ENCODE measurements around the gene FHL1.

Gene FHL1

DNA sequence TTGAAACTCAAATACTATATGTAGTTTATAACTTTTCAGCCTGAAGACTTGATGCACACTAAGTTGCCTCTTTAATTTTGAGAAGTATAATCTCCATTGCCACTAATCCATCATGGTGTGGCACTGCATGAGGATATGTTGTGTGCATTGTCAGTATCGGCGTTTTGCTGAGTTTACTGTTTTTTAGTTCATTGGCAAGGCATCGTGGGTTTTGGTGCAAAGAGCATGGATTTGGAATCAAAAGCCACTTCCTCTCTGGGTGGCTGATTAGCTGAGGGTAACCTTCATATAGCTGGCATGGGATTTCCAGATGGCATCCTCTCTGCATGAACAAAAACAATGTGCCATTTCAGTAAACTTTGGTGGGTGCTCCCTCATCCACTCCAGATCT lies 38.7 kb downstream of the FHL1 start:
- H3K4me3 ChIP-seq (ENCODE audit: low read length) = no peak overlapping the region
- TF ChIP-seq ZNF274 (IDR thresholded peaks at IDR 0.05; ENCODE audit: low read depth, low read length) = no peak

DNA sequence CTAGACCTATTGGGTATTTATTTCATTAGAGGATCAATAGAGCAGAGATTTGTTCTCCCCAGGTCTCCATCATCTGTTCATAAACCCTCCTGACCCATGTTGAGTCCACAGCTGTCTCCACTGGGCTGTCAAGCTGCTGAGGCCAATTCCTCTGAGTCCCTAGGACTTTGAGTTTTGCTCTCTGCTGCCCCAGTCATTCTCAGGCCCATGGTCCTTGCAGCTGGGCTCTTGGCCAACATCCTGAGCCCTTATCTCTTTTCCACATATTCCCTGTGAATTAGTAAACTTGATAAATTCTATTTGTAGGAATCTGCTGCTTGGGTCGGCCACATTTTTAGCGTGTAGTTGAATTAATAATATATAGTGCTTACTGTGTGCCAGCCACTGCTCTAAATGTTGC lies 41.9 kb downstream of the FHL1 start:
- no peak for TF ChIP-seq ZNF274 (IDR thresholded peaks at IDR 0.05; ENCODE audit: low read depth, low read length)
- H3K4me3 ChIP-seq (ENCODE audit: low read length) = no peak overlapping the region

DNA sequence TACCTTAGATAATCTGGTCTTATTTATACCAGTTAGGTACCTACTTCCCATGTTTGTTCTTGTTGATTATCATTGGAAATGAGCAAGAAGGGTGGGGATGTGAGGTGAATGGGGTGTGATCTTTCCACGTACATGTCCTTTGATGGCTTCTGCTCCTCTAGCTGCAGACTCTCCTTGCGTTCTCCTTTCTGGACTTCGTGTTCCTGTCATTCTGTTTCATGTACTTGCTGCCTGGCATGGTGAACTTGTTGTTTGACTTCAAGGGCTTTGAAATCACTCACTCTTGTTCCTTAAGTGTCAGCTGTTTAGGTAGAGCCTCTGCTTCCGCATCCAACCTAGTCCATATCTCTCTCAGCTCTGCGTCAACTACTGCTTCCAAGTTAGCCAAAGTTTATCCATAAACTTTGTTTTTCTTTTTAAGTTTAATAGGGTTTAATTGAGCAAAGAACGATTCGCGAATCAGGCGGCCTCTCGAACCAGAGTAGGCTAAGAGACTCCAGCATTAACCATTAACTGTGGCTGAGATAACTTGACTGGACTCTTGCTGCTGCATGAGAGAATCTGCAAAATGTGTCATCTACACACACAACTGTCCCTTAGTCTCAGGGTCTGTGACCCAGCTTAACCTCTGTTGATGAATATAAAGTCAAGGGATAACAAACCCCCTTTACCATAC lies 42.8 kb downstream of the FHL1 start:
- H3K4me3 ChIP-seq (ENCODE audit: low read length) = no peak overlapping the region
- no peak for TF ChIP-seq ZNF274 (IDR thresholded peaks at IDR 0.05; ENCODE audit: low read depth, low read length)

DNA sequence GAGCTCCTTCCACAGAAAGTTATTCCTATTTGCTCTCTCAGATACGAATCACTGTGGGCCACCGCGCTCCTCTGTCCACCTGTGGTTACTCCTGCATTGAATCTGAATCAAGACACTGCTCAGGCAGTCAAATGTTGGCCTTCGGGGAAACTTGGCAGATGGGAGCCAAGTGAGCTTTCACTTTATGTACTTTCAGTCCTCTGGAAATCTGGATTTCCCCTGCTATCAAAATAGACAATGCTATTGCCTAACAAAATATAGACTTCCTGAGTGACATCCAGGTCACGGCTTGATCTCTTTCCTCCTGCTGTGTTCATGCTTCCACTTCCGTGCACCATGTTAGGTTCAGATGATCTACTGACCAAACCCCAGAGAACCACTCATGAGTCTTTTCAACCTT lies 43.8 kb downstream of the FHL1 start:
- no peak for TF ChIP-seq ZNF274 (IDR thresholded peaks at IDR 0.05; ENCODE audit: low read depth, low read length)
- H3K4me3 ChIP-seq (ENCODE audit: low read length) = no peak overlapping the region

DNA sequence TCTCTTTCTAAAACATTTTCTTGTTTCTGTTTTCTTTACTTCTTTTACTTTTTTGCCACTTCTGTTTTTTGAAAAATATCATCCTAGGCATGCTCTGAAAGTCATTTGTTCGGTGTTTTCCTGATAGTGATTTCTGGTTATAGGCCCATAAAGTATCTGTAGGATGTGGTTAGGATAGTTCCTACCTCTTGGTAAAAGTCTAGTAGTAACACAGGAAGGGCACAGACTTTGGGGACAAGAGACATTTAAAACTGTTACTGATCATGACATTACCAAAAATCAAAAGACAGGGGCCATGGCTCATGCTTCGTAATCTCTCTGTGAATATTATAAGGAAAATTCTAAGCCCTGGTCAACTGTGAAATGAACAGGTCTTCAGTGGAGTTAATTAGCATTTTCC lies 44.8 kb downstream of the FHL1 start:
- H3K4me3 ChIP-seq (ENCODE audit: low read length) = no peak overlapping the region
- TF ChIP-seq ZNF274 (IDR thresholded peaks at IDR 0.05; ENCODE audit: low read depth, low read length) = no peak

DNA sequence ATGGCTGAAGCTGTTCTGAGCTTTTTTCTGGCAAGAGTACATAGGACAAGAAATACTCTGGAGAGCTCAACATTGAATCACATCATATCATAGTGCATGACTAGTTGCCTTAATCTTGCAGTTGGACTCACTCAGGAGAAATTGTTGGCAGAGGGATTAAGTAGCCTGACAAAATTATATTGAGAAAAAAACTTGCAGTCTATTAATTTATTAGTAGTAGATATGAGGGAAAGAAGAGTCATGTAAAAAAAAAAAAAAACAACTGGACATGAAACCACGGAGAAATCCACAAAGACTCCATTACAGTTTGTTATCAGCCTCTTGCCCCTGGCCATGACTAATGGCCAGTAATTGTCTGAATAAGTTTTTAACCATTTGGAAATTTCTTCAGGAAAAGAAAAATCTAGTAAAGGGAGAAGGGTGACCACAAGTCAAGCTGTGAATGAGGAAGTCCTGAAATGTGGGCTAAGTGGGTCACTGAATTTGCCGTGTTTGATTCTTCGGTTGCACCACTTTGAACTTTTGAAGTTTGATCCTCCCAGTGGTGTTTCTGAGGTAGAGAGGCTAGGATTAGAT lies 45.6 kb downstream of the FHL1 start:
- H3K4me3 ChIP-seq (ENCODE audit: low read length) = no peak overlapping the region
- no peak for TF ChIP-seq ZNF274 (IDR thresholded peaks at IDR 0.05; ENCODE audit: low read depth, low read length)

DNA sequence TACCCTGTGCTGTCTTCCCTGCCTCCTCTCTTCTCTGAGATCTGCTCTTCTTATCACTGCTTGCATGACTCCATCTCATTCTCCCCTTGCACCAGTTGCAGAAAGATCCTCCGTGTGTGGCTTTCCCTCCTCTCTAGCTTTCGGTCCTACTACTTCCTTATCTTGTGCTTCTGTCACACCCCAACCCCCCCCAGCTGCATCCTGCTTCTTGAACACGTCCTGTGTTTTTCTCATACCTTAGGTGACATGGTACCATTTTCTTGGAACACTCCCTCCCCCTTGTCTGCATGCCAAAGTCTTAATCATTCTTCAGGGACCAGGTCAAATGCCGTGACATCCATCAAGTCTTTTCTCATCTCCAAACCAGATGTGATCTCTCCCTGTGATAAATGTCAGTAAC lies 46.4 kb downstream of the FHL1 start:
- TF ChIP-seq ZNF274 (IDR thresholded peaks at IDR 0.05; ENCODE audit: low read depth, low read length) = no peak
- no peak overlapping the region; the same call in 1 of the 2 replicates for H3K4me3 ChIP-seq (ENCODE audit: low read length)

DNA sequence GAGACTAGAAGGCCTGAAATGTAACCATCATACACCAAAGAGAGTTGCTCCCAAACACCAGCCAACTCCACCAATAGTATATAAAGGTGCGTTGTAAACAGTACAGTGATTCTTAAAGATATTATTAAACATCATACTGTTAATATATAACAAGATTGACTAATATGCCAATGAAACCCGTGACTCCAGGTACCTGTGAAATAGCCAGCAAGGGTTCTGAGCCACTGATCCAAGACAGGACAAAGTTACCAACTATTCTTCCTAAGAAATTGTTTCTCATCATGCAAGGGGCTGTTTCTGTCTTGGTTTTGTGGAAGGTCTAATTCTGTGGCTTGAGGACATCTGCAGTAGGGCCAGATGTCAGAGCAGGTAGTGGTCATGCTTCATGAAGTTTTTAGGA lies 47.2 kb downstream of the FHL1 start:
- no peak overlapping the region for H3K4me3 ChIP-seq (ENCODE audit: low read length)
- no peak for TF ChIP-seq ZNF274 (IDR thresholded peaks at IDR 0.05; ENCODE audit: low read depth, low read length)

DNA sequence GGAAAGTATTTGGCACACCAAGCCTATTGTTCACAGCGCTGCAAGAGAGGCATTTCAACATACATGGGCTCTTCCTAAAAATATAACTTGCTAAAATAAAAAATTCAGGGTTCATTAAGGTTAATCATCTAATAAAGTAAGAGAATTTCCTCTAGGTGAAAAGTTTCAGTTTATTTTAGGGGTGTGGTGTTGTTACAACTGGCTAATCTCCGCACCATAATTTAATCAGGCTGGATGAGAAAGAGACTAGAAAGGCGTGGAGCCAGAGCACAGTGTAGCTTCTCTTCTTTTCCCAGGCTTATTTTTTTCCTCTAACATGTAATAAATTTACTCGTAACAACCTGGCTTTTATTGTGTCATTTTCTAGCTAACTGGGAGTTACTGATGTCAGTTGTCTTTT lies 47.9 kb downstream of the FHL1 start:
- no peak overlapping the region for H3K4me3 ChIP-seq (ENCODE audit: low read length)
- TF ChIP-seq ZNF274 (IDR thresholded peaks at IDR 0.05; ENCODE audit: low read depth, low read length) = no peak

DNA sequence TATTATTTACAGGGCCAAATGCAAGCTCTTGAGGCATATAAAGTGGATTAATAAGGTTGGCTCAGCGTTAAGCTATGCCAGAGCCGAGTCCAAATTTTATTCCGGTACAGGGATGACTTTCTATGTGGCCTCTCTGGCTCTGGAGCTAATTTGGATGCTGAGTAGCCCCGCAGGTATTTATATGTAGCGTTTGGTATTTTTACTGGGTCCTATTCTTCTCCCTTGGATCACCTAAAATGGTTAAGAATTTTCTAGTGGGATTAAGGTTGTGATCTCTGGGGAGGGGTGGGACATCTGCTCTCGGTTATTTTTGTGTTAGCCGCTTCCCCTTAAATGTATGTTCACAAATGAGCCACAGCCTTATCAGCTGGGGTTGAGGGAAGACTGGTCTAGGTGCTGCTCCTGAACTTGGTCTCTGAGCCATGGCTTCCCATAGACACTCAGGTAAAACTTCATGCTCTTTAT lies 49.4 kb downstream of the FHL1 start:
- no peak for TF ChIP-seq ZNF274 (IDR thresholded peaks at IDR 0.05; ENCODE audit: low read depth, low read length)
- H3K4me3 ChIP-seq (ENCODE audit: low read length) = no peak overlapping the region

DNA sequence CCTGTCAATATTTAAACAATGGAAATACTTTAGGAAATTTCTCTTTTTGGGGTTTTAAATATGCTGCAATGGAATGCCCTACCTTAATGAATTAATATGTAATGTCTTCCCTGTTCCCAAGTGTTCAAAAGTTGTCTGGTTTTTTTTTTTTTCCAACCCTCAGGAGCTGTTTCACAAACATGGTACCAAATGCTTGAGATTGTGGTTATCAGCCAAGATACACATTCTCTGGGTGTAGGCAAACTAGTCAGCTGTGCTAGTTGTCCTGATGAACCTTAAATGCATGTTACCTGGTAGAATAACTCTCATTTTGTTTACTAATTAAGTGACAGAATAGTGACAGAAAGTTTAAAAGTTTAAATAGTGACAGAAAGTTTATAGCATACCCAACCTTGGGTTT lies 50.7 kb downstream of the FHL1 start:
- TF ChIP-seq ZNF274 (IDR thresholded peaks at IDR 0.05; ENCODE audit: low read depth, low read length) = no peak
- no peak overlapping the region for H3K4me3 ChIP-seq (ENCODE audit: low read length)

DNA sequence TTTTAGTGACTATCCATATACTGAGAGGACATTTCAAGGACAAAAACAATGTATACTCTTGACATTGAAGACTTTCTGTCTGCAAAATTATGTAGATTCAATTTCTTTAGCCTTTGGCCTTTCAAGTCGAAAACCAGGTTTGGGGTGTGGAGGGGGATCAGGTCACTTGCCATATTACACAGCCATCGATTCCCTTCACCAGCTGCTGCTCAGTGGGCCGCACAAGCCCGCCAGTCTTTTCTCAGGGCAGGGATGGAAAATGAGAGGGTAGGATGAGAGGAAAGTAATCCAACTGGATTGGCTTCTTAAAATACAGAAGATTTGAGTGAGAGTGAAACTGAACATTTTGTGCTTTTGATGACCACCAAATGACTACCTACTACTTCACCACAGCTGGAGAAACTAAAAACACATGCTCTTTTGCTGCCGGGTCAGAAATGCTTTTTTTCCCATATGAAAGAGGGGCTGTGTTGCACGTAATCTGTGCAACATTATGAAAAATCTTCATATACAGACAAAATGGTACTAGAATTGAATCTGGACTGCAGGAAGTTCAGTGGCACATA lies 51.4 kb downstream of the FHL1 start:
- TF ChIP-seq ZNF274 (IDR thresholded peaks at IDR 0.05; ENCODE audit: low read depth, low read length) = no peak
- no peak overlapping the region for H3K4me3 ChIP-seq (ENCODE audit: low read length)

DNA sequence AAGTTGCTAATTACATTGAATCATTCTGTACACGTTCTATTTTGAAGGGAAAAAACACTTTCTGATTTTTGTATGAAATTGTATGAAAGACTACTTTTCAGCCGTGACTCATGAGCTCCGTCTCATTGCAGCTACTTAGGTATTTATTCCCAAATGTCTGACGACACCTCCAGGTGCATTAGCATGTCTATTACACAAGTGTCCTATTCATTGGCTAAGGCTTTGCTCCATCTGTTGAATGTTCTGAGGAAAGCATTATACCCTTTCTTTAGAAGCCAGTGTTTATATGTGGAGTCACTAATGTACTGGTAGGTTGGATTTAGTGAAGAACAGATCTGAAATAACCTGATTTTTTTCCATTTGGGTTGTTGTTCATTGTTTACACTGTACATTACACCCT lies 52.0 kb downstream of the FHL1 start:
- H3K4me3 ChIP-seq (ENCODE audit: low read length) = no peak overlapping the region
- no peak for TF ChIP-seq ZNF274 (IDR thresholded peaks at IDR 0.05; ENCODE audit: low read depth, low read length)

DNA sequence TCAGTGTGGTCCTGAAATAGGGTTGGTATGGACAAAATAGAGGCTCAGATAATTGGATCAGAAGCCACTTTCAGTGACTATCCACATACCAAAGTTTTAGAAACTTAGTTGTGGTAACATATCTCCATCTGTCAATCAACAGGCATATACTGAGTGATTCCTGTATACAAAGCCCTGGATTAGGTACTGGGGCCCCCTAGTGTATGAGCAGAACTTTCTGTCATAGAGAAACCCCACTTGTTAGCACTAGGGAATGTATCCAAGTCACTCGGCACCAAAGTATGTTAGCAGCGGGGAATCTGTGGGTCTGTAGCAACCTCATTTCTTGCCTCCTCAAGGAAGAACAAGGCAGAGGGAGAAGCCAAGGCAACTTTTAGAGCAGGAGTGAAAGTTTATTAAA lies 53.1 kb downstream of the FHL1 start:
- no peak for TF ChIP-seq ZNF274 (IDR thresholded peaks at IDR 0.05; ENCODE audit: low read depth, low read length)
- H3K4me3 ChIP-seq (ENCODE audit: low read length) = no peak overlapping the region

DNA sequence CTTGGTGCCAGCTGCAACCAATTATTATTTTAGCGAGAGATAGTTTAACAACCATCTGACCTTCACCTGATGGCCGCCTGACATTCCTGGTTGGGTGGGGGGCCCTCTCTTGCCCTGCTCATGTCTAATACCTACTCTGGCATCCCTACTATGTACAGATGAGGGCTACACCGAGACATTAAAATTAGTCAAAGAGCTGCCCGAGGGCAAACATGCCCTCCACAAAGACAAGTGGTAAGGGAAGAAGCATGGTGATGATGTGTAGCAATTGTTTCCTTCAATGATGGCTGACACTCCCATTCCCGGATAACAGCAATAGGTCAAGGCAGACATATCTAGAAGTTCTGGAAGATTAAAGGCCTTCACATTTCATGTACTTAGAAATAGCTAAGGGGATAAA lies 54.3 kb downstream of the FHL1 start:
- TF ChIP-seq ZNF274 (IDR thresholded peaks at IDR 0.05; ENCODE audit: low read depth, low read length) = no peak
- no peak overlapping the region for H3K4me3 ChIP-seq (ENCODE audit: low read length)

All from GM08714 (cell line).